PC-3 (cell line): ENCODE measurements around the gene COL27A1. TPM values are rescaled to one million over a fixed set of nuclear protein-coding genes. Genes with fewer than 3 reads are reported as not detected.

Experiments used
- ATAC-seq: fragments of 200-7000 bp; cut with Tn5 transposase; 2 replicates; pipeline ENCODE4 v1.9.1; 2020; ENCODE audit warnings: mild to moderate bottlenecking, moderate library complexity
- BruUV-seq: library from RNA; stranded (reverse); fragments of 400-500 nt; replicated peaks from 2 replicates; lab custom pipeline; 2021; lab: Mats Ljungman, UMichigan
- CTCF ChIA-PET: fragments of 300-600 bp; sonication (Branson Sonifier 250); formaldehyde crosslinking; loops from one replicate; lab custom pipeline; 2022; ENCODE audit warnings: antibody characterized with exemption; lab: Charles Lee
- POLR2A ChIA-PET: fragments of 300-600 bp; sonication (Branson Sonifier 250); formaldehyde crosslinking; loops from one replicate; lab custom pipeline; 2022; ENCODE audit warnings: antibody characterized with exemption; ENCODE audit not compliant: unreplicated experiment; lab: Charles Lee
- DNase-seq: peaks from one replicate; pipeline ENCODE4 v3.0.0-alpha.2; 2015
- H2AFZ ChIP-seq: fragments of 300-600 bp; sonication (generic); 2 replicates; pipeline ENCODE4 v1.6.0; 2016; ENCODE audit warnings: antibody characterized with exemption, low read length
- H3F3A ChIP-seq: fragments of 300-600 bp; sonication (generic); one replicate; pipeline ENCODE4 v1.6.0; 2017; ENCODE audit warnings: antibody characterized with exemption, low read length, control low read depth, mild to moderate bottlenecking; ENCODE audit not compliant: unreplicated experiment
- H3K27ac ChIP-seq: fragments of 300-600 bp; sonication (generic); 2 replicates; pipeline ENCODE4 v1.5.1; 2016; ENCODE audit warnings: mild to moderate bottlenecking, low read length
- H3K27me3 ChIP-seq: fragments of 300-600 bp; sonication (generic); 2 replicates; pipeline ENCODE4 v1.6.1; 2016; ENCODE audit warnings: low read length, mixed read lengths
- H3K36me3 ChIP-seq: fragments of 300-600 bp; sonication (generic); 2 replicates; pipeline ENCODE4 v1.6.1; 2016; ENCODE audit warnings: low read depth, mixed run types, low read length, mixed read lengths
- H3K4me1 ChIP-seq: fragments of 300-600 bp; sonication (generic); 2 replicates; pipeline ENCODE4 v1.5.1; 2016; ENCODE audit warnings: low read length; ENCODE audit not compliant: insufficient read depth
- H3K4me2 ChIP-seq: fragments of 300-600 bp; sonication (generic); 2 replicates; pipeline ENCODE4 v1.6.0; 2016; ENCODE audit warnings: low read length
- H3K4me3 ChIP-seq: fragments of 300-600 bp; sonication (generic); 2 replicates; pipeline ENCODE4 v1.5.1; 2016; ENCODE audit warnings: mild to moderate bottlenecking, low read length, mixed read lengths
- H3K79me2 ChIP-seq: fragments of 300-600 bp; sonication (generic); 2 replicates; pipeline ENCODE4 v1.6.1; 2017; ENCODE audit warnings: low read length, mixed read lengths
- H3K9ac ChIP-seq: fragments of 300-600 bp; sonication (generic); 2 replicates; pipeline ENCODE4 v1.6.0; 2016; ENCODE audit warnings: mild to moderate bottlenecking, low read length
- H3K9me2 ChIP-seq: fragments of 300-600 bp; sonication (generic); replicated peaks from 2 replicates; pipeline ENCODE4 v1.6.1; 2016; ENCODE audit warnings: mixed run types, low read length, mixed read lengths
- H3K9me3 ChIP-seq: fragments of 300-600 bp; sonication (generic); 2 replicates; pipeline ENCODE4 v1.6.1; 2016; ENCODE audit warnings: low read length, mixed read lengths
- H4K20me1 ChIP-seq: fragments of 300-600 bp; sonication (generic); 2 replicates; pipeline ENCODE4 v1.6.1; 2016; ENCODE audit warnings: low read length, mixed read lengths
- EZH2 ChIP-seq: fragments of 300-600 bp; sonication (generic); IDR thresholded peaks from one replicate; pipeline ENCODE4 v1.6.1; 2017; ENCODE audit warnings: antibody characterized with exemption, mild to moderate bottlenecking, low read length; ENCODE audit not compliant: unreplicated experiment
- EZH2phosphoT487 ChIP-seq: fragments of 300-600 bp; sonication (generic); IDR thresholded peaks from 2 replicates; pipeline ENCODE4 v1.6.1; 2018; ENCODE audit warnings: mild to moderate bottlenecking, antibody characterized with exemption, low read length, borderline replicate concordance
- intact Hi-C: fragments of 100-400 bp; cut with micrococcal nuclease; formaldehyde crosslinking; loops from 2 replicates; pipeline ENCODE4 v1.9.0; 2023
- total RNA-seq: library from RNA; depleted of rRNA; stranded (reverse); fragments of >200 nt; gene quantifications from 2 replicates; pipeline ENCODE4 v1.2.3, GENCODE V29; 2014
- TF ChIP-seq, protein P1 (sequence below): fragments of 300-600 bp; sonication (generic); conservative IDR thresholded peaks from 2 replicates; pipeline ENCODE4 v1.5.1; 2017; ENCODE audit warnings: antibody characterized with exemption, low read depth, mild to moderate bottlenecking, low read length

Gene COL27A1
- total RNA-seq, 1 experiment from 2014 or later, result 4.3 TPM

DNA sequence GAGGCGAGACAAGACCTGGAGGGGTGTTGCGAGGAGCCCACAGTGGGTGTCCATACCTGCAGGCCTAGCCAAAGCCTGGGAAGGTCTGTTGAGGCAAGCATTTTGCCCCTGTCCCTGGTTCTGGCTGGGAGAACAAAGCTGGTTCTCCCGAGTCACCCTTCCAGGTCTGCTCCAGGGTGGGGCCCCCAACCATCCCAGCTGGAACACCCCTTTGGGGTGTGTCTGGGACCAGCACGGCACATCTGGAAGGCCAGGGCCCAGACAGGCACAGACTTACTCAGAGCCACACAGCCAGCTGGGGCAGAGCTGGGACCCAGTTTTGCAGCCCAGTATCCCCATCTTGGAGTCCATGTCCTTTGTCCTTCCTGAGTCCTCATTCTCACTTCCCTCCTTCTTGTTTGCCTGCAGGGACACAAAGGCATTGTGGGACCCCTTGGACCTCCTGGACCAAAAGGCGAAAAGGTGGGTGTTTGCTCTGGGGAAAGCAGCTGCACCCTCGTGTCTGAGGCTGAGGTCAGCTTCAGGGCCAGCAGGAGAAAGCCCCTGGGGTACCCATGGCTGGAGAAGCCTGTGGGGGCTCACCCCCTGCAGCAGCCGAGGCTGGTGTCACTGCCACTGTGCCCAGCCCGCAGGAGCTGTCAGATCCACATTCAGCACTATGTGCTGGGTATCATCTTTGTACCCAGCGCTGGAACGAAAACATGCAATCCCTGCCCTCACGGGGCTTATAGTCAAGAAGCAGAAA lies 129.2 kb downstream of the COL27A1 start:
- DNase-seq (no peak), ATAC-seq (no peak)
- no peaks in the 10 kb centered on the region for H3K79me2 ChIP-seq
- intact Hi-C loops, result no loop called here
- peaks cover 11% of the 10 kb centered on the region for H3K4me1 ChIP-seq
- H3K4me2 ChIP-seq, result no peak overlapping the region
- H3K9me2 ChIP-seq, result no peaks in the 10 kb centered on the region
- CTCF ChIA-PET, result no interaction called here
- H2AFZ ChIP-seq, result no peak overlapping the region
- no peak overlapping the region for H3K4me3 ChIP-seq
- no peaks in the 10 kb centered on the region for H3F3A ChIP-seq
- H3K9me3 ChIP-seq, result no peaks in the 10 kb centered on the region
- POLR2A ChIA-PET, result no interaction called here
- no peaks in the 10 kb centered on the region for H3K36me3 ChIP-seq
- no peak overlapping the region for H3K9ac ChIP-seq
- H3K27me3 ChIP-seq, result no peaks in the 10 kb centered on the region
- TF ChIP-seq EZH2phosphoT487, result no peak
- no peak for TF ChIP-seq EZH2
- TF ChIP-seq, protein P1, sequence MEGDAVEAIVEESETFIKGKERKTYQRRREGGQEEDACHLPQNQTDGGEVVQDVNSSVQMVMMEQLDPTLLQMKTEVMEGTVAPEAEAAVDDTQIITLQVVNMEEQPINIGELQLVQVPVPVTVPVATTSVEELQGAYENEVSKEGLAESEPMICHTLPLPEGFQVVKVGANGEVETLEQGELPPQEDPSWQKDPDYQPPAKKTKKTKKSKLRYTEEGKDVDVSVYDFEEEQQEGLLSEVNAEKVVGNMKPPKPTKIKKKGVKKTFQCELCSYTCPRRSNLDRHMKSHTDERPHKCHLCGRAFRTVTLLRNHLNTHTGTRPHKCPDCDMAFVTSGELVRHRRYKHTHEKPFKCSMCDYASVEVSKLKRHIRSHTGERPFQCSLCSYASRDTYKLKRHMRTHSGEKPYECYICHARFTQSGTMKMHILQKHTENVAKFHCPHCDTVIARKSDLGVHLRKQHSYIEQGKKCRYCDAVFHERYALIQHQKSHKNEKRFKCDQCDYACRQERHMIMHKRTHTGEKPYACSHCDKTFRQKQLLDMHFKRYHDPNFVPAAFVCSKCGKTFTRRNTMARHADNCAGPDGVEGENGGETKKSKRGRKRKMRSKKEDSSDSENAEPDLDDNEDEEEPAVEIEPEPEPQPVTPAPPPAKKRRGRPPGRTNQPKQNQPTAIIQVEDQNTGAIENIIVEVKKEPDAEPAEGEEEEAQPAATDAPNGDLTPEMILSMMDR, result no peak
- no peak overlapping the region for H3K27ac ChIP-seq
- H4K20me1 ChIP-seq, result no peaks in the 10 kb centered on the region
- BruUV-seq, result no TSS peak

GRCh38 chr9:114285166-114285867 lies 130.0 kb downstream of the COL27A1 start:
- TF ChIP-seq, protein P1, result no peak
- TF ChIP-seq EZH2 (no peak), EZH2phosphoT487 (no peak)
- no peaks in the 10 kb centered on the region for H3K79me2 ChIP-seq
- H3K27ac ChIP-seq, result no peak overlapping the region
- peak; percentile 73 for DNase-seq
- H3F3A ChIP-seq, result no peaks in the 10 kb centered on the region
- H4K20me1 ChIP-seq, result no peaks in the 10 kb centered on the region
- H3K4me2 ChIP-seq, result peak overlapping the region; percentile 8
- peak; percentile 80 for ATAC-seq
- intact Hi-C loops, result no loop called here
- POLR2A ChIA-PET, result no interaction called here
- H3K4me3 ChIP-seq, result no peak overlapping the region
- no peaks in the 10 kb centered on the region for H3K36me3 ChIP-seq
- H3K9me2 ChIP-seq, result no peaks in the 10 kb centered on the region
- H3K9me3 ChIP-seq, result no peaks in the 10 kb centered on the region
- H2AFZ ChIP-seq, result no peak overlapping the region
- no TSS peak for BruUV-seq
- no peak overlapping the region for H3K9ac ChIP-seq
- H3K27me3 ChIP-seq, result no peaks in the 10 kb centered on the region
- CTCF ChIA-PET, result no interaction called here
- peaks cover 9% of the 10 kb centered on the region for H3K4me1 ChIP-seq
